Keratinocyte (primary cell): ENCODE measurements around the gene BRINP1. TPM values are rescaled to one million over a fixed set of nuclear protein-coding genes. Genes with fewer than 3 reads are reported as not detected.

Experiments used
- DNase-seq: peaks from one replicate; pipeline ENCODE4 v3.0.0-alpha.2; 2011; ENCODE audit warnings: low read depth, missing footprints, low spot score
- FAIRE-seq: peaks from 2 replicates; lab custom pipeline; 2011; peaks lifted over from hg19 to GRCh38; lab: Jason Lieb, UNC
- H2AFZ ChIP-seq: 2 replicates; pipeline ENCODE4 v1.6.0; 2012; ENCODE audit warnings: low read length, control low read depth, inconsistent platforms; ENCODE audit not compliant: control insufficient read depth
- H3K27ac ChIP-seq: 2 replicates; pipeline ENCODE4 v1.5.1; 2011; ENCODE audit warnings: low read length; ENCODE audit not compliant: control insufficient read depth, insufficient read depth
- H3K27me3 ChIP-seq: 3 replicates; pipeline ENCODE4 v1.6.0; 2011; ENCODE audit warnings: low read length; ENCODE audit not compliant: control insufficient read depth, insufficient read depth; ENCODE audit errors: extremely low read depth
- H3K36me3 ChIP-seq, 2 experiments: 2 replicates in 1 of 2; 3 replicates in 1 of 2; pipeline ENCODE4 v1.5.1; 2011; ENCODE audit warnings: low read length in 2 of 2, mild to moderate bottlenecking in 1 of 2; ENCODE audit not compliant: control insufficient read depth in 2 of 2, insufficient read depth in 2 of 2; ENCODE audit errors: extremely low read depth in 1 of 2
- H3K4me1 ChIP-seq: 3 replicates; pipeline ENCODE4 v1.5.1; 2011; ENCODE audit warnings: low read length; ENCODE audit not compliant: control insufficient read depth, insufficient read depth; ENCODE audit errors: extremely low read depth
- H3K4me2 ChIP-seq: 3 replicates; pipeline ENCODE4 v1.6.0; 2011; ENCODE audit warnings: low read depth, low read length; ENCODE audit not compliant: control insufficient read depth, insufficient read depth; ENCODE audit errors: extremely low read depth
- H3K4me3 ChIP-seq, 3 experiments: fragments of 200-600 bp in 1 of 3; sonication (generic) in 1 of 3; 2 replicates in 2 of 3; 3 replicates in 1 of 3; pipeline ENCODE4 v1.5.1; 2011 to 2016; ENCODE audit warnings: low read length in 3 of 3, mild to moderate bottlenecking in 3 of 3, control low read depth in 2 of 3, inconsistent platforms in 1 of 3, low read depth in 1 of 3, mixed read lengths in 1 of 3, mixed run types in 1 of 3, moderate library complexity in 1 of 3; ENCODE audit not compliant: control insufficient read depth in 2 of 3, insufficient read depth in 2 of 3; ENCODE audit errors: extremely low read depth in 1 of 3
- H3K79me2 ChIP-seq: 2 replicates; pipeline ENCODE4 v1.6.0; 2012; ENCODE audit warnings: low read length; ENCODE audit not compliant: control insufficient read depth, insufficient read depth
- H3K9ac ChIP-seq: 3 replicates; pipeline ENCODE4 v1.6.0; 2011; ENCODE audit warnings: low read length; ENCODE audit not compliant: control insufficient read depth, insufficient read depth; ENCODE audit errors: extremely low read depth
- H3K9me1 ChIP-seq: 3 replicates; pipeline ENCODE4 v1.6.0; 2011; ENCODE audit warnings: low read length; ENCODE audit not compliant: control insufficient read depth, insufficient read depth; ENCODE audit errors: extremely low read depth
- H3K9me3 ChIP-seq: 2 replicates; pipeline ENCODE4 v1.5.1; 2012; ENCODE audit warnings: low read depth, low read length; ENCODE audit not compliant: control insufficient read depth
- H4K20me1 ChIP-seq: 3 replicates; pipeline ENCODE4 v1.6.0; 2011; ENCODE audit warnings: low read length; ENCODE audit not compliant: control insufficient read depth, insufficient read depth; ENCODE audit errors: extremely low read depth
- EZH2 ChIP-seq: IDR thresholded peaks from one replicate; pipeline ENCODE4 v1.6.1; 2012; ENCODE audit warnings: inconsistent platforms, mild to moderate bottlenecking, low read length, moderate library complexity
- dilution Hi-C: fragments of 300-500 bp; cut with MboI; formaldehyde crosslinking; loops from one replicate; pipeline ENCODE4 v1.7.0; 2020; ENCODE audit warnings: low sequenced_read_pairs; ENCODE audit not compliant: extremely low pct_ligation_motif_present
- polyA plus RNA-seq, 5 experiments: library from polyadenylated mRNA; depleted of rRNA in 3 of 5; stranded (reverse) in 3 of 5; stranded (forward) in 1 of 5; unstranded in 1 of 5; fragments of >200 nt; gene quantifications; 1 replicate in 1 of 5; 2 replicates in 3 of 5; 3 replicates in 1 of 5; pipeline versions ENCODE4 v1.2.1 to v1.2.3, GENCODE V29; 2011 to 2012; ENCODE audit warnings: missing spikeins in 2 of 5, low read depth in 1 of 5, low replicate concordance in 1 of 5
- TF ChIP-seq, protein P1 (sequence below), 3 experiments: IDR thresholded peaks in 1 of 3; conservative IDR thresholded peaks in 1 of 3; optimal IDR thresholded peaks in 1 of 3; 2 replicates in 2 of 3; 3 replicates in 1 of 3; pipeline versions ENCODE3 to v1.5.1; 2011; ENCODE audit warnings: low read length in 3 of 3, mild to moderate bottlenecking in 3 of 3, moderate library complexity in 2 of 3, control low read depth in 1 of 3, inconsistent platforms in 1 of 3; ENCODE audit not compliant: insufficient read depth in 2 of 3; ENCODE audit errors: extremely low read depth in 1 of 3

The BRINP1 gene
- polyA plus RNA-seq, 1 donor (not counting 4 experiments of a cell fraction or from before 2014, with no cell fraction given) = 0.63 TPM

DNA sequence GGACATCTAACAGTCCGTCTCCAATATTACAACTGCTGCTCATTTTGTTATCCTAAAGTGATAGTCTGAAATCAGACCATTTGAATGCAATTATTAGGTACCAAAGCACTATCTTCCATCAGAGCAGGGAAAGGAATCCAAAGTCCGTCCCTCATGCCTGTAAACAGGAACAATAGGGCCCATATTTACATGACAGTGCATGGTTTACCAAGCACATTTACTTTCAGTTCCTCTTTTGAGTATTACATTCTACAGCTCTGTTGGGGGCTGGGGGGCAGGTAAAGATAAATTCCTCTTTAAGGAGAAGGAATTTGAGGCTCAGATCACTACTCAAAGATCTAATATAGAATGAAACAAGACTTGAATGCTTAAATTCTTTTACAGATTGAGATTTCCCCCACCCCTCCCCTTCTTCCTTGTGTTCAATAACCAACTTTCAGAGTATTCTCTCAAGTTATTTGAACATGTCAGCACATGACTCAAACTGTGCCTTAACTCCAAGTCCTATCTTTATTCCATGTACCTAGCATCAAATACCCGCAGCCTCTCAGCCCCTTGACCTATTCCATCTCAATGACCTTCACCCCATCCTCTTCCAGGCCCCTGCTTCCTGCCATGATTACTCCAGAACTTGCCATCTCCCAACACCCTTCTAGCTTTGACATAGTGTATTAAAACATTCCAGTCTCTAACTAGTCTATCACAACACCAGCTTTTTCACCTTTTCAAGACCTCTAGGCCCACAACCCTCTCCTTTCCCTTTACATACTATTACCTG, 71.0 kb downstream of the BRINP1 start:
- TF ChIP-seq, protein P1, sequence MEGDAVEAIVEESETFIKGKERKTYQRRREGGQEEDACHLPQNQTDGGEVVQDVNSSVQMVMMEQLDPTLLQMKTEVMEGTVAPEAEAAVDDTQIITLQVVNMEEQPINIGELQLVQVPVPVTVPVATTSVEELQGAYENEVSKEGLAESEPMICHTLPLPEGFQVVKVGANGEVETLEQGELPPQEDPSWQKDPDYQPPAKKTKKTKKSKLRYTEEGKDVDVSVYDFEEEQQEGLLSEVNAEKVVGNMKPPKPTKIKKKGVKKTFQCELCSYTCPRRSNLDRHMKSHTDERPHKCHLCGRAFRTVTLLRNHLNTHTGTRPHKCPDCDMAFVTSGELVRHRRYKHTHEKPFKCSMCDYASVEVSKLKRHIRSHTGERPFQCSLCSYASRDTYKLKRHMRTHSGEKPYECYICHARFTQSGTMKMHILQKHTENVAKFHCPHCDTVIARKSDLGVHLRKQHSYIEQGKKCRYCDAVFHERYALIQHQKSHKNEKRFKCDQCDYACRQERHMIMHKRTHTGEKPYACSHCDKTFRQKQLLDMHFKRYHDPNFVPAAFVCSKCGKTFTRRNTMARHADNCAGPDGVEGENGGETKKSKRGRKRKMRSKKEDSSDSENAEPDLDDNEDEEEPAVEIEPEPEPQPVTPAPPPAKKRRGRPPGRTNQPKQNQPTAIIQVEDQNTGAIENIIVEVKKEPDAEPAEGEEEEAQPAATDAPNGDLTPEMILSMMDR (optimal IDR thresholded peaks at IDR 0.05 in 1 of 3, IDR thresholded peaks at IDR 0.05 in 1 of 3, conservative IDR thresholded peaks at IDR 0.05 in 1 of 3; ENCODE audit: extremely low read depth in 1 of 3, insufficient read depth in 2 of 3, low read length in 3 of 3) = no peak
- no peak for TF ChIP-seq EZH2
- dilution Hi-C loops = no loop called here
- H3K4me1 ChIP-seq = no peaks in the 10 kb centered on the region
- no peak overlapping the region for H3K9ac ChIP-seq
- no peaks in the 10 kb centered on the region for H3K9me1 ChIP-seq
- no peaks in the 10 kb centered on the region for H3K79me2 ChIP-seq
- no peak overlapping the region for H3K27ac ChIP-seq
- no peak overlapping the region for H3K4me3 ChIP-seq
- no peaks in the 10 kb centered on the region for H3K27me3 ChIP-seq
- no peak for FAIRE-seq
- H3K9me3 ChIP-seq = no peaks in the 10 kb centered on the region
- no peak overlapping the region for H2AFZ ChIP-seq
- no peak overlapping the region for H3K4me2 ChIP-seq
- H3K36me3 ChIP-seq = no peaks in the 10 kb centered on the region
- no peak for DNase-seq
- no peaks in the 10 kb centered on the region for H4K20me1 ChIP-seq

DNA sequence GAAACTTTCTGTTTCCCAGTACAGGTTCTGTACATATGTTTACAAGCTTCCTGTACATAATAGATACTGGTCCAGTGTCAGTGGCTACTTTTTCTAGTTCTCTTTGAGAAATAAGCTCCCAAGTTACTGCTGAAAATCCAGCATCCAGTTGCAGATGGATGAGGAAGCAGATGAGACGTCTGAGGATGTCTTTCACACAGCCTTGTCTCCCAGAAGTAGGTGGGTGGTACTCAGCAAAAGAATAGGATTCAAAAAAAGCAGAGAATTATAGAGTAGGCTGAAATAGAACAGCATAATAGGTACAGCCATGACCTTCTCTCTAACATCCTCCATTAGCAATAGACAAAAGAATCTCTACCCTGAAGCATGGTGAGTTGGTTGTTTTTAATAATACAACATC, 77.7 kb downstream of the BRINP1 start:
- Histone ChIP-seq H3K36me3 (no peaks in the 10 kb centered on the region), H3K27me3 (no peaks in the 10 kb centered on the region), H3K79me2 (no peaks in the 10 kb centered on the region), H2AFZ (no peak overlapping the region), H3K4me1 (no peaks in the 10 kb centered on the region), H4K20me1 (no peaks in the 10 kb centered on the region), H3K9me3 (no peaks in the 10 kb centered on the region), H3K4me2 (no peak overlapping the region), H3K9me1 (no peaks in the 10 kb centered on the region), H3K4me3 (no peak overlapping the region), H3K9ac (no peak overlapping the region), H3K27ac (no peak overlapping the region)
- FAIRE-seq = no peak
- dilution Hi-C loops = no loop called here
- no peak for TF ChIP-seq EZH2
- TF ChIP-seq, protein P1 (optimal IDR thresholded peaks at IDR 0.05 in 1 of 3, IDR thresholded peaks at IDR 0.05 in 1 of 3, conservative IDR thresholded peaks at IDR 0.05 in 1 of 3; ENCODE audit: extremely low read depth in 1 of 3, insufficient read depth in 2 of 3, low read length in 3 of 3) = no peak
- no peak for DNase-seq
